Lung (tissue), 12 donors: Measurements from ENCODE around the gene PDE4B. TPM values are rescaled to one million over a fixed set of nuclear protein-coding genes. Genes with fewer than 3 reads are reported as not detected.

Experiments used
- ATAC-seq: fragments of 200-7000 bp; cut with Tn5 transposase; one replicate; pipeline ENCODE4 v1.9.1; 2020; ENCODE audit warnings: moderate number of reproducible peaks; ENCODE audit not compliant: insufficient read depth, low FRiP score
- DNase-seq, 3 donors: peaks; one replicate each; pipeline ENCODE4 v3.0.0-alpha.2; 2013 to 2017
- H3K27ac ChIP-seq, 2 donors: one replicate each; pipeline ENCODE4 v1.5.1; 2013; ENCODE audit warnings: mild to moderate bottlenecking in 2 of 2, moderate library complexity in 2 of 2, control low read depth in 1 of 2, inconsistent platforms in 1 of 2, low read depth in 1 of 2, low read length in 1 of 2
- H3K27me3 ChIP-seq, 3 donors: one replicate each; pipeline ENCODE4 v1.5.1; 2013; ENCODE audit warnings: low read length in 2 of 3; ENCODE audit not compliant: control insufficient read depth in 3 of 3, insufficient read depth in 3 of 3
- H3K36me3 ChIP-seq, 4 donors: one replicate each; pipeline ENCODE4 v1.5.1; 2013; ENCODE audit warnings: low read length in 4 of 4, mild to moderate bottlenecking in 1 of 4, moderate library complexity in 1 of 4; ENCODE audit not compliant: control insufficient read depth in 4 of 4, insufficient read depth in 4 of 4
- H3K4me1 ChIP-seq, 5 donors: one replicate each; pipeline ENCODE4 v1.5.1; 2013; ENCODE audit warnings: low read length in 5 of 5, mild to moderate bottlenecking in 2 of 5, moderate library complexity in 1 of 5; ENCODE audit not compliant: control insufficient read depth in 5 of 5, insufficient read depth in 5 of 5
- H3K4me3 ChIP-seq: one replicate; pipeline ENCODE4 v1.5.1; 2013; ENCODE audit warnings: mild to moderate bottlenecking, control low read depth, moderate library complexity
- H3K9ac ChIP-seq, 2 donors: one replicate each; pipeline ENCODE4 v1.5.1; 2013; ENCODE audit warnings: low read length in 2 of 2, control low read depth in 1 of 2; ENCODE audit not compliant: insufficient read depth in 1 of 2
- H3K9me3 ChIP-seq, 4 donors: one replicate each; pipeline ENCODE4 v1.5.1; 2013; ENCODE audit warnings: low read length in 3 of 4, mild to moderate bottlenecking in 1 of 4, moderate library complexity in 1 of 4; ENCODE audit not compliant: control insufficient read depth in 4 of 4, insufficient read depth in 3 of 4
- WGBS, 2 donors: extraction: QIAGEN DNeasy Blood & Tissue Kit; methylation state at CpG; one replicate each; pipeline ENCODE4 v1.1.7; 2013; 5-methylcytosine and 5-hydroxymethylcytosine counted together
- polyA plus RNA-seq, 2 donors: library from polyadenylated mRNA; stranded (reverse); fragments of 200-250 nt; gene quantifications; one replicate each; pipeline ENCODE4 v1.2.1, GENCODE V29; 2013
- total RNA-seq, 2 donors: library from RNA; depleted of rRNA in 1 of 2; stranded (reverse); fragments of >200 nt in 1 of 2; gene quantifications; one replicate each; pipeline ENCODE4 v1.2.1, GENCODE V29; 2014 to 2021
- TF ChIP-seq, protein P1 (sequence below): IDR thresholded peaks from 2 replicates; pipeline ENCODE4 v1.5.1; 2012; ENCODE audit warnings: mild to moderate bottlenecking; ENCODE audit errors: control extremely low read depth, extremely low read depth
- donor health status: control.
- donor health status: control.
- donor health status: Bipolar disorder and iron deficiency.
- donor health status: healthy.
- donor health status: DM: yes; HTN: yes; CAD: no.

The PDE4B gene
- total and polyA plus RNA-seq, 4 donors: 4.0 to 96.2 (median 20.2) TPM

DNA sequence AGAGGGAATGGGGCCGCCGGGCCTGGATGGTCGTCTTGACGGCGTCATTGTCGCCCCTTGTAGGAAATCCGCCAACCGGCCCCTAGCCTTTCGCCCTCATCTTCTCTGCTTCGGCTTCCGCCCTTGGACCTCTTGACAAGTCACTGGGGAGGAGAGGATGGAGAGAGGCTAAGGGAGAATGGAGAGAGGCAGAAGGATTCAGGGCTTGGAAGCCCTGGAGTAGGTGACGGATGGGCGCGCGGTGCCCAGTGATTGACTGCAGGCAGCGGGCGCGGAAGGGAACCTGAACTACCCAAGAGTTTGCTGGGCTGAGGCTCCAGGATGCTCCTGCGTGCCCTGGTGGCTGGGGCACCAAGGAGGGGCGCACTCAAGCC is 651 bp downstream of the PDE4B start:
- Histone ChIP-seq H3K27me3 (peaks cover 0 to 54% (median 44%) of the 10 kb centered on the region in 3 donors), H3K9me3 (peaks cover 0 to 4% (median 0%) of the 10 kb centered on the region in 4 donors), H3K9ac (no peak overlapping the region), H3K4me1 (peaks cover 0 to 16% (median 11%) of the 10 kb centered on the region in 5 donors), H3K27ac (no peak overlapping the region), H3K4me3 (no peak overlapping the region), H3K36me3 (no peaks in the 10 kb centered on the region)
- WGBS, 2 donors: 5 to 6% methylated on average over 20 of the region's 20 CpGs
- TF ChIP-seq, protein P1, sequence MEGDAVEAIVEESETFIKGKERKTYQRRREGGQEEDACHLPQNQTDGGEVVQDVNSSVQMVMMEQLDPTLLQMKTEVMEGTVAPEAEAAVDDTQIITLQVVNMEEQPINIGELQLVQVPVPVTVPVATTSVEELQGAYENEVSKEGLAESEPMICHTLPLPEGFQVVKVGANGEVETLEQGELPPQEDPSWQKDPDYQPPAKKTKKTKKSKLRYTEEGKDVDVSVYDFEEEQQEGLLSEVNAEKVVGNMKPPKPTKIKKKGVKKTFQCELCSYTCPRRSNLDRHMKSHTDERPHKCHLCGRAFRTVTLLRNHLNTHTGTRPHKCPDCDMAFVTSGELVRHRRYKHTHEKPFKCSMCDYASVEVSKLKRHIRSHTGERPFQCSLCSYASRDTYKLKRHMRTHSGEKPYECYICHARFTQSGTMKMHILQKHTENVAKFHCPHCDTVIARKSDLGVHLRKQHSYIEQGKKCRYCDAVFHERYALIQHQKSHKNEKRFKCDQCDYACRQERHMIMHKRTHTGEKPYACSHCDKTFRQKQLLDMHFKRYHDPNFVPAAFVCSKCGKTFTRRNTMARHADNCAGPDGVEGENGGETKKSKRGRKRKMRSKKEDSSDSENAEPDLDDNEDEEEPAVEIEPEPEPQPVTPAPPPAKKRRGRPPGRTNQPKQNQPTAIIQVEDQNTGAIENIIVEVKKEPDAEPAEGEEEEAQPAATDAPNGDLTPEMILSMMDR: no peak
- DNase-seq (peak in 1 of 3 donors; percentile 2), ATAC-seq (no peak)

DNA sequence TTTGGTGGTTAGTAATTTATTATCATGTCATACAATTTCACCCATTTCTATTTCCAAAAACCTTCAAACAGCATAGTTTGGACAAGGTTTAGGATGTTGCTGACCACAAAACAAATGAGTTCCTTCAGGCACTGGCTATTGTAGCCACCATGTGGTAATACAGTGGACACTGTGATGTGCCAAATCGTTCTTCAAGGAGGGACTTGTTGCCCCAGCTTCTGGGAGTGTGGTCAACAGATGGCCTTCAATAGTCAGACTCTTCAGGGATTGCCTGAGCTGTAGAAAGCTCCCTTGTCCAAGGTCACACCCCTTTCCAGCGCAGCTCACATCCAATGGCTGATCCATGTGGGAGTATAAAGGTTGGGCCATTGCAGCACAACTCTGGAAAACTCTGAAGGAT is 2.6 kb downstream of the PDE4B start:
- no peak for ATAC-seq
- H3K27ac ChIP-seq: no peak overlapping the region
- no peak overlapping the region for H3K9ac ChIP-seq
- peaks cover 0 to 50% (median 39%) of the 10 kb centered on the region in 3 donors for H3K27me3 ChIP-seq
- peaks cover 0 to 16% (median 11%) of the 10 kb centered on the region in 5 donors for H3K4me1 ChIP-seq
- WGBS, 2 donors: 86 to 88% methylated on average over 2 of the region's 2 CpGs
- no peaks in the 10 kb centered on the region for H3K36me3 ChIP-seq
- TF ChIP-seq, protein P1: no peak
- no peak for DNase-seq
- peaks cover 0 to 2% (median 0%) of the 10 kb centered on the region in 4 donors for H3K9me3 ChIP-seq
- H3K4me3 ChIP-seq: no peak overlapping the region

DNA sequence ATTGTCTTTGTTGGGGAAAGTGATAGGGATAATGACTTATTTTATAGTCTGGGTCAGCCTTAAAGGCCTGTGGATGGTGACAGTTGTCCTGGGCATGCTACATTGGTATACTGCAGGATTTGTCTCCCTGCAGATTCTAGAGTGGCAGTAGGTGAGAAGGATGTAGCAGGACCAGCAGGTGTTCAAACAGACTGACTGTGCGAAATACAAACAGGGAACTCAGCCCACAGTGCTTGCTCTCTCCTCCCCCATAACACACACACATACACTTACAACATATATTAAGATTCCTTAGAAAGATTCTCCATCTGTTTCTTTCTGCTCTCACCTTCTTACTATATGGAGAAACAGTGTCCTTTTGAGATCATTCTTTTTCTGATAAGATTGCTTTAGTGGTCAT is 6.9 kb downstream of the PDE4B start:
- TF ChIP-seq, protein P1: no peak
- H3K36me3 ChIP-seq: no peaks in the 10 kb centered on the region
- ATAC-seq (no peak), DNase-seq (no peak)
- H3K9me3 ChIP-seq: no peaks in the 10 kb centered on the region
- H3K9ac ChIP-seq: no peak overlapping the region
- 90 to 100% methylated on average over 1 of the region's 1 CpG for WGBS, 2 donors
- H3K4me3 ChIP-seq: no peak overlapping the region
- no peak overlapping the region for H3K27ac ChIP-seq
- peaks cover 0 to 15% (median 10%) of the 10 kb centered on the region in 3 donors for H3K27me3 ChIP-seq
- no peaks in the 10 kb centered on the region for H3K4me1 ChIP-seq

DNA sequence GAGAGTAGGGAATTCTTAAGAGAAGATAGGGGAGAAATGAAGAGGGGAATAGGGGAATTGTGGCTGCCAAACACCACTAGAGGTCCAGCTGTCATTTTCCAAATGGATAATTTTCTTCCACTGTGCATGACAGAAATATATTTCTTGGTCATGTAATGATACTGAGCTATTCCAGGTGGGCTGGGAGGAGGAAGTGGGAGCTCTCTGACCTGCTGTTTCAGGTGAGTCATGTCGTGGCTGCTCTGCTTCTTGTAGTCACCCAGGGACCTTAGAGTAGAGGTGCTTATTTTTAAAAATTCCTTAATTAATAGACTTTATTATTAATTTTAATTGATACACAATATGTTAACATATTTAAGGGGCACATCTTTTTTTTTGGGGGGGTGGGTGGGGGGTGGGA is 11.9 kb downstream of the PDE4B start:
- 73 to 80% methylated on average over 1 of the region's 1 CpG for WGBS, 2 donors
- H3K4me3 ChIP-seq: no peak overlapping the region
- no peak overlapping the region for H3K9ac ChIP-seq
- peaks cover 0 to 2% (median 0%) of the 10 kb centered on the region in 4 donors for H3K9me3 ChIP-seq
- no peaks in the 10 kb centered on the region for H3K36me3 ChIP-seq
- no peak overlapping the region for H3K27ac ChIP-seq
- ATAC-seq (no peak), DNase-seq (no peak)
- H3K27me3 ChIP-seq: peaks cover 0 to 3% (median 0%) of the 10 kb centered on the region in 3 donors
- TF ChIP-seq, protein P1: no peak
- no peaks in the 10 kb centered on the region for H3K4me1 ChIP-seq
